Measurements from ENCODE around the gene CYP46A1. TPM values are rescaled to one million over a fixed set of nuclear protein-coding genes. Genes with fewer than 3 reads are reported as not detected.

The CYP46A1 gene
- total RNA-seq, 4 donors from 2014 or later: 0.04 to 1.1 TPM; not detected in 2

DNA sequence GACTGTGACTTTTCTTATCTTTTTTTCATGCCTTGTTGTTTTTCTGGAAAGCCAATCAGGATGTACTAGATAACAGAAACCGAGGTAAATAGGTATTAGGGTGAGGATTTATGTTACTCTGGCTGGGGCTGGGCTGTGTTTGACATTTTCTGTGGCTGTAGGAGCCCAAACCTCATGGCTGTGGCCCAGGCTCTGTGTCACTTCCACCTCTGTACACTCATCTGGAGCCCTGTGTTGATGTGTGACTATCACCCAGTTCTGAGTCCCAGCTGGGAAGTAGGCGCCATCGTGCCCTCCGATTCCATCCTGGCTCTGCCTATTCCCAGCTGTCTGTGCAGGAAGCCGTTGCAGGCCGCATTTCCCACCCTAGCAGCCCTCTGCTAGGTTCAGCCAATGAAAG is 40.8 kb upstream of the CYP46A1 start:
- Histone ChIP-seq H3K36me3 (no peaks in the 10 kb centered on the region), H3K27ac (no peak overlapping the region), H3K4me3 (no peak overlapping the region), H3K9me3 (no peaks in the 10 kb centered on the region), H3K4me1 (peaks cover 0 to 20% (median 0%) of the 10 kb centered on the region in 3 donors), H3K27me3 (peaks cover 0 to 40% (median 0%) of the 10 kb centered on the region in 4 donors)
- DNase-seq: no peak
- TF ChIP-seq CTCF (IDR thresholded peaks at IDR 0.05): no peak
- TF ChIP-seq POLR2A (IDR thresholded peaks at IDR 0.05): no peak
- intact Hi-C loops (cut with DNase I): no loop called here
- WGBS, 2 donors: 54 to 68% methylated on average over 5 to 6 of the region's 6 CpGs

GRCh38 chr14:99644035-99644587 is 40.0 kb upstream of the CYP46A1 start:
- Histone ChIP-seq H3K27me3 (peaks cover 0 to 40% (median 0%) of the 10 kb centered on the region in 4 donors), H3K4me3 (no peak overlapping the region), H3K27ac (no peak overlapping the region), H3K36me3 (no peaks in the 10 kb centered on the region), H3K9me3 (no peaks in the 10 kb centered on the region), H3K4me1 (peaks cover 0 to 20% (median 0%) of the 10 kb centered on the region in 3 donors)
- no peak for DNase-seq
- WGBS, 2 donors: 81 to 94% methylated on average over 6 of the region's 11 CpGs
- intact Hi-C loops (cut with DNase I): no loop called here
- TF ChIP-seq POLR2A (IDR thresholded peaks at IDR 0.05) (no peak), CTCF (IDR thresholded peaks at IDR 0.05) (no peak)

DNA sequence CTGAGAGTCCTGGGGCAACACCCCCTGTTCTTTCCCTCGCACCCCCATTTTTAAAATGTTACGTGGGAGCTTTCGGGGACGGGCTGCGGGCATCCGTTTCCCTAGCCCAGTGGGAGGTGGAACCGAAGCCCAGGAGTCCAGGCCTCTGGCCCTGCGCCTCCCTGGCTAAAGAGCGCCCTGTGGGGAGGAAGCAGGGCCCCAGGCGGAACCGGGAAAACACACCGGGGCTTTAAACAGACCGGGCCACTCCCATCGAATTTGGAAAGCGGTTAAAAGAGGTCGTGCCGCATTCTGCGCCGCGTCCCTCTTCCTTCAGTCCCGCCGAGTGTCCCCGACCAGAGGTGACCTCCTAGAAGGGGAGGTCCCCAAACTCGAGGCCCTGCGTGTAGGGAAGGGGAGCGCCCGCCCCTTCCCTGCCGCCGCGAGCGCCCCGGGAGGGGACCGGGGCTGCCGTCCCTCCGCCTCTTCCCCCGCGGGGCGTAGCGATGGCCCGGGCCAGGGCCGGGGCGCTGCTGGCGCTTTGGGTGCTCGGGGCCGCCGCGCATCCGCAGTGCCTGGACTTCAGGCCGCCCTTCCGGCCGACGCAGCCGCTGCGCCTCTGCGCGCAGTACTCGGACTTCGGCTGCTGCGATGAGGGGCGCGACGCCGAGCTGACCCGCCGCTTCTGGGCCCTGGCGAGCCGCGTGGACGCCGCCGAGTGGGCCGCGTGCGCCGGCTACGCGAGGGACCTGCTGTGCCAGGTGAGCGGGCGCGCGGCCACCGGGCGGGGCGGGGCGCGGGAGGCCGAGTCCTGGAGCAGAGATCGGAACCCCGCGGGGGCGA is 39.2 kb upstream of the CYP46A1 start, which contains the start of gene HHIPL1:
TSS of gene HHIPL1 (plus strand) at position 407 of the 822 bp plus-strand sequence. CDS start at position 486, 79 bp downstream.
- peak within 1 kb of the TSS; percentile 33 to 71 (median 46) for H3K4me3 ChIP-seq
- peaks cover 0 to 40% (median 0%) of the 10 kb centered on the region in 4 donors for H3K27me3 ChIP-seq
- no peak for DNase-seq
- H3K4me1 ChIP-seq: peaks cover 0 to 20% (median 0%) of the 10 kb centered on the region in 3 donors
- no peak for TF ChIP-seq POLR2A (IDR thresholded peaks at IDR 0.05)
- TF ChIP-seq CTCF (IDR thresholded peaks at IDR 0.05): no peak
- WGBS, 2 donors: 14 to 33% methylated on average over 3 to 15 of the region's 91 CpGs
- no peaks in the 10 kb centered on the region for H3K36me3 ChIP-seq
- intact Hi-C loops (cut with DNase I): no loop called here
- H3K27ac ChIP-seq: peak within 1 kb of the TSS in 1 of 4 donors; percentile 55
- H3K9me3 ChIP-seq: no peaks in the 10 kb centered on the region

DNA sequence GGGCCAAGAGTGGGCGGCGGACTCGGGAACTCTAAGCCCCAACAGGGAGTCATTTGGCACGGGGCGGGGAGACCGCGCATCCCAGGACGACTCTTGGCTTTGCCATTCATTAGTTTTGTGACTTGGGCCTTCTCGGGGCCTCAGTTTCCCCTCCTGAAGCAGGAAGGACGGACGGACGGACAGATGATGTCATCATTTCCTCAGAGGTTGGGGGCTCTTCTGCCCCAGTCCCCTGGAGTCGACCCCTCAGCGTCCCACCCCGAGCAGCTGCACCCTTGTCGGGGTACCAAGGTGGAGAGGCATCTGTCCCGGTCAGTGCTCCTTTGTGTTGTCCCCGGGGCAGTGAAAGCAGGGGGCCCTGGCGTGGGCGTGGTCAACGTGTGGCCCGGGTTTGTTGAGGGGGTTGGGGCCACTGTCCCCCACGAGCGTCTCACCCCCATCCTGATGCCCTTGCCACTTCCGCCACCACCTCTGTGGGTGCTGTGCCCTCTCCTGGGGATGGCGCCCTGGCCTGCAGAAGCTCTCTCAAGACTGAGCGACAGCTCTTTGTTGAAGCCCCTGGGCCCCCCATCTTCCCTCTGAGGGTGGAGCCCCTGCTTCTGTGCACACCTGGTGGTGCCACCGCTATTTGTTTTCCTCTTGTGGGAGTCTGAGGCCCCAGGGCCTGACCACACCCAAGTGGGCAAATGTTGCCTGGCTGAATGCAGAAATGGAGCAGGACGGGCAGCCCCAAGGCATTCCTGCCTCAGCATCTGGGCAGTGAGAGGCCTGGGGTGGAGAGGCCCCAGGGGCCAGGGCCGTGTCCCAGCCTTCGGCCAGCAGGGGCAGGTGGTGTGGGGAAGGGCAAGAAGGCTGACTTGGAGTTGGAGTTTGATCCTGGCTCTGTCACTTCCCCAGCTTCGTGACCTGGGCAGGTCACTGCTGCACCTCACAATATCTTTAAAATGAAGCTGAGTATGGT is 38.3 kb upstream of the CYP46A1 start:
- peaks cover 0 to 40% (median 0%) of the 10 kb centered on the region in 4 donors for H3K27me3 ChIP-seq
- WGBS, 2 donors: 12 to 66% methylated on average over 11 to 12 of the region's 32 CpGs

More for the DNA sequence above, 38.3 kb upstream of the CYP46A1 start:
- H3K4me3 ChIP-seq: peak overlapping the region; percentile 33 to 71 (median 46)
- no peaks in the 10 kb centered on the region for H3K9me3 ChIP-seq
- intact Hi-C loops (cut with DNase I): no loop called here
- H3K4me1 ChIP-seq: peaks cover 0 to 20% (median 0%) of the 10 kb centered on the region in 3 donors
- no peak for DNase-seq
- H3K36me3 ChIP-seq: no peaks in the 10 kb centered on the region
- TF ChIP-seq POLR2A (IDR thresholded peaks at IDR 0.05) (no peak), CTCF (IDR thresholded peaks at IDR 0.05) (no peak)
- H3K27ac ChIP-seq: peak overlapping the region in 1 of 4 donors; percentile 55
